HG02588 (cell line): ENCODE data around the gene MYO18A.

Experiments
- ATAC-seq: cut with Tn5 transposase; IDR thresholded peaks from one replicate; pipeline ENCODE4 v1.9.1; 2021; ENCODE audit warnings: mild to moderate bottlenecking, moderate library complexity; ENCODE audit not compliant: unreplicated experiment

Gene MYO18A

DNA sequence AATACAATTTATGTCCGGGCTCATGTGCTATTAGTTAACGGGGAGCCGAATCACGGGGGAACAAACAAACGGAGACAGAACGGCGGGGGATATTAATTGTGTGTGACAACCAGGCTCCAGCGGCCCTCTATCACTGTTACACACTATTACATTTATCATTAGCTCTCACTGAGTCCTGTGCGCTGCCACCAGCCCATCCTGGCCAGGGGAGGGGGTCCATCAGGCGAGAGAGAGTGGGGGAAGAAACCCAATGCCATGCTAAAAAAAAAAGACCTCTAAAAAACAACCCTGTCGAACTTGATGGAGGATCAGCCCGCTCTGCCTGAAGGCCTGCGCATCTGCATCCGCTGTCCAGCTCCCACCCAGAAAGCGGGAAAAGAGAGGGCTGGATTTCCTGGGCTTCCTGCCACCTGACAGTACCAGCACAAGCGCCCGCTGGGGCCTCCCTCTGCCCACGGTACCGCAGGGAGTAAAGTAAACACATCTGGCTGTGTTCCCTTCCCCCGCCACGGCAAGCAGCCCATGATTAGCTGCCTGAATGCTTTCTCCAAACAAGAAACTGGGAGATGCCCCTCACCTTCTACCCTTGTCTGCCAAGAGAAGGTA lies 95.6 kb downstream of the MYO18A start:
- no peak for ATAC-seq

DNA sequence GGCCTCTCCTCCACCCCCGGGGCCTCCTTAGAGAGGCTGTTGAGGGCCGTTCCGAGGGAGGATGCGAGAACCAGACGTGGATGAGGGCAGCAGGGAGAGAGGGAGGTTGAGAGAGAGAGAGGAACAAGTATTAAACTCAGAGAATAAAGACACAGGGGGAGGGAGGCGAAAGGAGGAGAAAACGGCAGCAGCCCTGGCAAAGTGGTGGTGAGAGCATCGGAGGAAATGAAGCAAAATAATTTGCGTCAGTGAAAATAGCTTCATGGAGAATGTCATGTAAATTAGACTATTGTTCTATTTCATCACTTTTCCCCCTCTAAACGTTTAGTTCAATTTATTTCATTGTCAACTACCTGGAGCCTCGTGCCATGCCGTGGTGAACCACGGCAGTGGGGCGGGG lies 99.2 kb downstream of the MYO18A start:
- no peak for ATAC-seq

DNA sequence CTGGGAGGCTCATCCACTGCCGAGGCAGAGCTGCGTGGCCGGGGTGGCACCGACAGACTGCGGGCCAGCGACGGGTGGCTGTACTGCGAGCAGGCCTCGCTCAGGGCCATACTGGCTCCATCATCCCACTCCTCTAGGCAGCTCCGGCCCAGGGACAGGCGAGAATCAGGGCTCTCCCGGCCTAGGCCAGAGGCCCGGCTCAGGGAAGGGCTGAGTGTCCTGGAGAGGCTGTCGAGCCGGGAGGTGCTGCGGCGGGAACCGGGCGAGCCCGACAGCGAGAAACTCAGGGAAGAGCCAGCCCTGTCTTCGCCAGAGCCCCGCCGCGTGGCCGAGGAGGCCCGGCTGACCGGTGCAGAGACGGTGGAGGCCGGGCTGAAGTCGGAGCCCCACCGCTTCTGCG lies 99.9 kb downstream of the MYO18A start:
- ATAC-seq: no peak

DNA sequence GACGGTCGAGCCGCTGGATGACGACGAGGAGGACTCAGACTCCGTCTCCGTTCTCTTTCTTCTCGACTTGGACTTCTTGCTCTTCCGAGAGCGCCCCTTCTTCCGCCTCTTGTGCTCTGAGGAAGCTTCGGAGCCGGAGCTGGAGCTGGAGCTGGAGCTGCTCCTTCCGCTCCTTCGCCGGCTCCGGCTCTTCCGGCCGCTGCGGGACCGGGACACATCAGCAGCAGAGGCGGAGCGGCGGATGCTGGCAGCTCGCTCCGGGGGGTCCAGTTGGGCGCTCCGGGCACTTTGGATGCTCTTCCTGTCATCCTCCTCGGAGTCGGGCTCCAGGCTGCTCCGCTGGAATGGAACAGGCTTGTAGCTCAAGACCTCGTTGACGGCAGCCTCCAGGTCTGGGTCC lies 100.3 kb downstream of the MYO18A start:
- ATAC-seq: no peak

DNA sequence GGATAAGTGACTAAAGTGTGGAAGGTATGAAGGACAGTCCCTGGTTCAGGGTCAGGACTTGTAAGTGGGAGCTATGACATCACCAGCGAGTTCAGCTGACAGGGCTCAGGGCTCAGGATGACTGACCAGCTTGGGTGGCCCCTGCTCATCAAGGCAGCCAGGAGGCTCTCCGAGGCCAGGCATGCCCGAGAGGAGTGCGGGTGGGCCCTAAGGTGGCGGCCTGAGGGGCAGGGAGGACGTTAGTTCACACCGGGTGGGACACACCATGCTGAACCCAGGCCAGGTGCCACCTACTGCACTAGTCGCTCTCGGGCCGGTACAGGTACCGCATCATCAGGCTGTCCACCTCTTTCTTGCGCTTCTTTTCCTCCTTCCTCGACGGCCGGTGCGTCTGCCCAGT lies 100.8 kb downstream of the MYO18A start:
- no peak for ATAC-seq

DNA sequence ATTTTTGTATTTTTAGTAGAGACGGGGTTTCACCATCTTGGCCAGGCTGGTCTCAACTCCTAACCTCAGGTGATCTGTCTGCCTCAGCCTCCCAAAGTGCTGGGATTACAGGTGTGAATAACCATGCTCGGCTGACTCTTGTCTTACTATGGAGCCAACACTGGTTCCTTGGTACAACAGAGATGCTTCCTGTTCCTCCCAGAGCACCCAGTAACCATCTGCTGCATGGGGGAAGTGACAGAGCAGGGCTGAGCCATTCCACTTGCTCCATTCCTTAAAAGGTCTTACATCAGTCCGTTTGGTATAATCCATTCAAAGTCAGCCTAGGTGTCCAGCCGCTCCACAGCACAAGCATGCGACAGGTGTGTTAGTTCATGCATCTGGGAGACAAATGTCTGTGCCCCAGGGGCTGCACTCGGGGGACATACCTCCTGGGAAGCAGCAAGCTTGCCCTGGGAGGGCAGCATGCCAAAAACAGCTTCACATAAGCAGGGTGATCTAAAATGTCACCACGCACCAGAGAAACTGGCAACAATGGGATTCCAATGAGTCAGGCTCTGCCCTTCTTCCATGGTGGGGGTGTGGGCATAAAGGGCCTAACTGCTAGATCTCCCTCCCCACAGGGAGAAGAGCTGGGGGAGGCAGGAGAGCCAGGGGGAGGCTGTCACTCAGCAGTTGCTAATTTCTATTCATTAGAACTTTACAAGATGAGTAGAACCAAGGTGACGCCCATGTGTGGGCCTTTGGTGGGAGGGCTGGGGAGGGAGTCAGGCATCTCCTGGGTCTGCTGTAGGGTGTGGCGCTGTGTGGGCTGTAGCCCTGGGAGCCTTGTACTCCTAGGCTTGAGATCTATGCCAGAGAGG lies 101.8 kb downstream of the MYO18A start:
- ATAC-seq: no peak

DNA sequence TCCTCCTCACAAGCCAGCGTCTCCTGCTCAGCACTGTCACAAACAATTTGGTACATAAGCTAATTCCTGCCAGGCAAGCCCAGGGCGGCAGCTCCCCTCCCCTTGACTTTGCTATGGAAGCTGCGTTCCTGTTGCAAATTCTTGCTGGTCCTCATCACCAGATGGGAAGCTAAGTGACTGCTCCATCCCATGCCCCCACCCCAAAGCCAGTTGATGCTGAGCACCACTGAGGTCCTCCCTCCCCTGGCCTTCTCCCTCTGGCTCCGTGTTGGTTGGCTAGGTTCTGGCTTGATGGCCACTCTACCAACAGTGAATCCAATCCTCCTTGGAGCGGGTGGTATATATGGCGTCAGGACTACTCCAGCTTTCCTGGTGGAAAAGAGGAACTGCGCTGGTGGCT lies 102.9 kb downstream of the MYO18A start:
- no peak for ATAC-seq

DNA sequence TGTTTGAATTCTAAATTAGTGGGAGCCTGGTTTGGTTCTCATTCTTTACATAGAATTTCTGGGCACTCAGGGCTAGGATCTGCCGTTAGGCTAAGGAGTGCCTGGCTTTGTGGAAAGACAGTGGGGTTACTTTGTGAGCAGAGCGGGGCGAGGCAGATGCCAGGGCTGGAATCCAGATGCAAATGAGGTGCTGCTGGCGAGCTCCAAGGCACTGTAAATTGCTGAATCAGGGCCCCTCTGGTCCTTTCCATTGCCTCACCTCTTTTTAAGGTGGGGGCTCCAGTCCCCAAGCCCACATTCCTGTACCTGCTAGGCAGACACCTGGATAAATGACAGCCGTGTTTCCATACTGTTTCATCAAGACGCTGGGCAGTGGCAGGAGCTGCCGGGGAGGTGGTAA lies 103.5 kb downstream of the MYO18A start:
- no peak for ATAC-seq

DNA sequence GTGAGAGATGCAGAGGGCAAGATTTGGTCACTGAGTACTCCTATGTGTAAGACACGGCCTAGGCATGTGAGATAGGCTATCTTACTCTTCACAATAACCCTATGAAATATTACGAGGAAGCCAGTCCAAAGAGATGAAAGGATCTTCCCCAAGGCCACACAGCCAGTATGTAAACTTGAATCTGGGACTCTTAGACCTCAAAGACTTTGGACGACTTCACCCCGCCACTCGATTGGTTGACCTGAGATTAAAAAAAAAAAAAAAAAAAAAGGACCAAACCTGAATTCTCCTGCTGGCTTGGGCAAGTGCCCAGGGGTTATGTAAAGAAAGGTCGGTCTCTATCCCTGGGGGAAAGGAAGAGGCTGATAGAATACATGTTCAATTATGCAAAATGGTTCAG lies 104.1 kb downstream of the MYO18A start:
- ATAC-seq: no peak

DNA sequence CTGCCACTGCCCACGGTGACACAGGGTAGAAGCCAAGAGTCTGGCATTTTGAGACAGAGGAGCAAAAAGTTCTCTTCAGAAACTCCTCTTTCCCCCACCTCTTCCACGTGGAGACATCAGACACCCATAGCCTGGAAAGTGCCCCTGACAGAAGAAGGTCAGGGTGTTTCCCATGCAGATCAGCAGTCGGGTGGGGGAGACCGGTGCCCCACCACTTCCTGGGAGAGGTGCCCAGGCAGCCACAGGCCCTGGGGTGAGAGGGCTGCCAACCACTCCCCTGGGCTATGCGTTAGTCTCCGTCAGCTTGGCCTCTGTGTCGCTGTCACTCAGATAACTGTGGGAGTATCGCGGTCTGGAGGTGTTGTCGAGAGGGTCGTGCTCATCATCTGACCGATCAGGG lies 105.7 kb downstream of the MYO18A start:
- no peak for ATAC-seq

DNA sequence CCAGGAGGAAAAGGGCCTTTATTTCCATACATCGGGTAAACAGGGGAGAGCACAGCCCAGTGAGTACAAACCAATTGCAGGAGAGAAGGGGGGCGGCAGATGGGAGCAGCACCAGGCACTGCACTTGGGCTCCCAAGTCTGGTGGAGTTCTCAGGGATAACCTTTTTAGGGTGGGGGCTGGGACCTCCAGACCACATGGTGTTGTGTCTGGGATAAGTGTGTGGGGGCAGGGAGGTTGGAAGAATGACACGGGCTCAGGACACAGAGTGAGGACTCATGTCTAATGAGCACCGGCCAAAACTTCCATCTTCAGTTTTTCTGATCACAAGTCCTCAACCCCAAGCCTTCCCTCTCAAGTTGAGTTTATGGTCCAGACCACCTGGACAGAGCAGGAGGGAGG lies 106.7 kb downstream of the MYO18A start:
- no peak for ATAC-seq

DNA sequence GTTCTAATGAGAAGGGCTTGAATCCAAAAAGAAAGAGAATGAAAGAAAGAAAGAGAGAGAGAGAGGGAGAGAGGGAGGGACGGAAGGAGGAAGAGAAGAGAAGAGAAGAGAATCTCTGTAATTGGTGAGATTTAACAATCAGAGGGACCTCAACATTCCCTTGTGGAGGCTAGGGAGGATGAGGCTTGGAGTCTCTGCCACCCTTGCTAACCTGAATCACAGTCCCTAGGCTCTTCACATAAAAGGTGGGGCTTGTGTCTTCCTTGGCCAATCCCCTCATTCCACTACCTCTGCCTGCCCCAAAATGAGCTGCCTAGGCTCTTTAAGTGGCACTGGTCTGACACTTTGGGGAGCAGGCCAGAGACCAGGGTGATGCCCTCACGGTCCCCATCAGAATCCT lies 107.2 kb downstream of the MYO18A start:
- no peak for ATAC-seq

DNA sequence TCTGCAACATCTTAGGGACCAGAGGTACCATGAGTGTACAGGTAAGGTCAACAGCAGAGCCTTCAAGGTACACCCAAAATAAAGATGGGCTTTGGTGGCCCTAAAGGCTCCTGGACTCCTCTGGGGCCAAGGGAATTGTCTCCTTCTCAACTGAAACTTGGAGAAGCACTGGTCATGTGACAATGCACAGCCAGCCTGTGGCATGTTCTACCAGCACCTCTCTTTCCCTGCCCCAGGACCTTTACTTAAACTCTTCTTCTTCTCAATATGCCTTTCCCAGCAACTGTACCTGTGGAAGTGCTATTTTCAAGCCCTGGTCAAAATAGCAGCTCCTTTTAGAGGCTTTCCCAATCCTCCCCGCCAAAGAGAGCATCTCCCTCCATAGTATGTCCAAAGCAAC lies 108.9 kb downstream of the MYO18A start:
- ATAC-seq: no peak

DNA sequence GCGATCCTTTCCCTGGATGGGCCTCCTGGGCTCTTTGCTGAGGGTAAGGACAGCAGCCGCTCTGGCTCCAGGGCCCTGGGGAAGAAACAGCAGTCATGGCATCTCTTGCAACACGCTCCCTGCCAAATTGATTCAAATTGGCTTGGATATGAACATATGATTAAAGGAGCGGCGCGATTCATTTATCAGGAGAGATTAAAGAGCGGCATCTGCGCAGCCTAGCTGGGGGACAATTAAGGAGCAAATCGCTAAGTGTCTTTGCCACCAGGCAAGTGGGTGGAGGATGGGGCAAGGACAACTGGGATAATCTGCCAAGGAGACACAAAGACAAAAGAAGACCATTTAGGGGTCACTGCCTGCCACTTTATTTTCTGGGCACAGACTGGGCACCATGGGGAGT lies 109.4 kb downstream of the MYO18A start:
- ATAC-seq: no peak

DNA sequence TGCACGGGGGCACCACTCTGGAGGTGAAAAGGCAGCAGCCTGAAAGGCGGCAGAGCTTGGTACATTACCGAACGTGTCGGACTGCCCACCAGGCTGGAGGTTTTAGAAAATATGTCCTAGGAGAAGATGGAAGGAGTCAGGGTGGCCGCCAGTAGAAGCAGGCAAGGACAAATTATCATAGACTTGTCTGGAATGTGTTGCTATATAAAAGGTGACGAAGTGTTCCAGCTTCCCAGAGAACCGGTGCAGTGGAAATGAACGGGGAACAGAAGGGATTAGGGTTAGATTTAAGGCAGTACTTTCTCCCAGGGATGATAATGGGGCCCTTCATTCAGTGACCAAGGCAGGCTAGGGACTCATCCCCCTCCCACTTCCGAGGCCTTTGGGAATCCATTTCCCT lies 109.9 kb downstream of the MYO18A start:
- ATAC-seq: no peak

DNA sequence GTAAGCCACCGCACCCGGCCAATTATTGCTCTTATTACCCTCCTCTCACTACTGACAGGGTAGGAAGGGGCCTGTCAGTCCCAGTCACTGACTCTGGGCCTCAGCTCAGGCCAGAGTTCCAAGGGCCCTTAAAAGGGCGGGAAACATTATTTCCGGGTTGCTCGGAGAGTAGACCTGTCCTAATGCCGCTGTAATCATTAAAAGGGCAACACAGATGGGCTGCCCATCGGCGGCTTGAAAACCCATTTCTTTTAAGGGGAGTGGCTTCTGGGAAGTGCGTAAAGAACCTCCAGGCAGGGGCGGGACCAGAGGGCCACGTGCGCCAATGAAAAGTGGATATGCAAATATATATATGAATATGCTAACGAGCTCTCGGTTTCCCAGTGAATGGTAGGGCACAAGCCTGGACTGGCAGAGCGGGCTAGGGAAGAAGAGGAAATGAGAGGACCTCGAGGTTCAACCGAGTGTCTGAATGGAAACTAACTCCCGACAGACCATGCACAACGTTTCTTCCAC lies 110.6 kb downstream of the MYO18A start:
- ATAC-seq: no peak

DNA sequence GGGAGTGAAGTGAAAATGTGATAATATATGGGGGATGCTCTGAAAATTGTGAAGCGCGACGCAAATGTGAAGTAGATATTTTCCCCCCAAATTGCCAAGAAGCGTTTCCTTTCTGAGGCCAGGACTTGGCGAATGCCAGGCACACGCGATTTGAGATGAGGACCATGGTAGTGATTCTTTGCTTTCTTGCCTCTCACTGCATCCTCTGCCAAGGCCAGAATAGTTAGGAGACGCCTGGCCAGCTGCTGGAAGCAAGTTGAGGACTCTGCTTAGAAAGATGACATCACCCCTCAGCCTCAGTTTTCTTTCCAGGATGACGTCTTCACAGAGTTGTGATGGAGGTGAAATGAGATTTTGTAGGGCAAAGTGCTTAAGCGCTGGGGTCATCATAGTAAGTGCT lies 111.4 kb downstream of the MYO18A start:
- ATAC-seq: no peak

DNA sequence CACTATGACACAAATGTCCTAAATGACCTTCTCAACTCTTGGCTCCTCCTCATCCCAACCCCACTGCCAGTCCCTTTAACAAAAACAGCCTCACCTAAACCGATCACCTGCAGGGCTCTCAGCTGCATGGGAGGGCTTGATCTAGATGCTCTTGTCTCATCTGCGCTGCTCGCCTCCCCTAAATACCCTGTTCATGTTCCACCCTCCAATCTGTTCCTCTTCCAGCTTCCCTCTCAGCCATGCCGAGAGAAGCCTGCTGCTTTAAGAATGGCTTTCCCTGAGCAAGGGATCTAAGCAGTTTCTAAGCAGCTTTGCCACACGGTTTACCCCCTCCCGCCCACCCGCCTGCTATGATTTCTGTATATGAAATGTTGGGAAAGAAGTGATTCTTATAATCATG lies 113.6 kb downstream of the MYO18A start:
- ATAC-seq: no peak

DNA sequence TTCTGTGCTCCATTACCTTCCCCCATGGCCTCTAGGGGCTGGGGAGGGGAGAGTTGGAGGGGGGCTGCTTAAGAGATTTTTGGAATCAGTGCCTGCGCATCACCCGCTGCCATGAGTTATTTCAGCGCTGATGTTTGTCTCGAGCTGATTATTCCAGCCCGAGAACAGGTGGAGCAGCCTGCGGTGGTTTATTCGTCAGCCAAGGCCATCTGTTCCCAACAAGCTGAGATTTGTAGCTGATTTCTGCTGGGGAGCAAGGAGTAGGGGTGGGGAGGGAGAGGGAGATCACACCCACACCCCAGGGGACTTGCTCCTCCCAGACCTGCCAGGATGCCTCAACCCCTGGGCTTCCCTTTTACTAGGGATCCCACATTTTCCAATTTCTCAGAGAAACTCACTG lies 114.2 kb downstream of the MYO18A start:
- no peak for ATAC-seq

DNA sequence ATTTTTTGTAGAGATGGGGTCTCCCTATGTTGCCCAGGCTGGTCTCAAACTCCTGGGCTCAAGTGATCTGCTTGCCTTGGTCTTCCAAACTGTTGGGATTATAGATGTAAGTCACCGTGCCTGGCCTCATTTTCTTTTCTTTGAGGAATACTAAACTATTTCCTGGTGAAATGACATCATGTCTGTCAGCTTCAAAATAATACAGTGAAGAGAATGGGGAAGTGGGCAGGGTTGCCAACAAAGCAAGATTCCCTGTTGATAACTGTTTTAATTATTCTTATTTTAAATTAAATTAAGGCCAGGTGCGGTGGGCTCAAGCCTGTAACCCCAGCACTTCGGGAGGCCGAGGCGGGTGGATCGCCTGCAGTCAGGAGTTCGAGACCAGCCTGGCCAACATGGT lies 116.2 kb downstream of the MYO18A start:
- no peak for ATAC-seq

DNA sequence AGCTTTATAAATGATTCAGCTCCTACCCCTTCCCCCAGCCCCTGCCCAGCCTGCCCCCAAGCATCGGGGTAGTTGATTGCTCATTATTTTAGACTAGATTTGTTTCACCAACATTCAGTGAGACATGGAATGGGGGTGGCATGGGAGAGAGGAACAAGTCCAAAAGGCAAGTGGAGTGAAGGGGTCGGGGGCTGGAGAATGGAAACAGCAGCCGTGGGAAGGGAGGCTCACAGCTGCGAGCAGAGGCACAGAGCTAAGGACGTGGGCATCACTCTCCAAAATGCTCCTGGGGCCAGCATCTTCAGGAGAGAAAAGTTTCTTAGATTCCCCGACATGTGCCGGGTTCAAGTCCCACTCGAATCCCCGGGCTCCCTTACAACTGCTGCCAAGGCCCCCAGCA lies 118.0 kb downstream of the MYO18A start:
- no peak for ATAC-seq

DNA sequence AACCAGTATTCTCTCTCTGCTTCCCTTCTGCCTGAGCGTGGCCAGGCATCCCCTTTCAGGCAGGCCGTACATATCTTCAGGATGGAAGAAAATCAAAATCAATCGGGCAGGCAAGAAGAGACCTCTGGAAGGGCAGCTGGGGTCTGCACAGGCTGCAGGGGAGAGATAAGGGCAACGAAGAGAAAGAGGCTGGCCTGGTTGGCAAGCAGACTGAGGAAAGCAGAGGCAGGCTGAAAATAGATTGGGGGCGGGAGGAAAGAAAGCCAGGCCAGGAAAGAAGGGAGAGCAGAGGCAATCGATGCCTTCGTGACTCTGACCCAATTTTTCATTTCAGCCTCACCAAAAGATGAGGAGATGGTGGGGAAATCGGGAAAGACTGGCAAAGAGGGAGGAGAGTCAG lies 119.2 kb downstream of the MYO18A start:
- ATAC-seq: no peak

DNA sequence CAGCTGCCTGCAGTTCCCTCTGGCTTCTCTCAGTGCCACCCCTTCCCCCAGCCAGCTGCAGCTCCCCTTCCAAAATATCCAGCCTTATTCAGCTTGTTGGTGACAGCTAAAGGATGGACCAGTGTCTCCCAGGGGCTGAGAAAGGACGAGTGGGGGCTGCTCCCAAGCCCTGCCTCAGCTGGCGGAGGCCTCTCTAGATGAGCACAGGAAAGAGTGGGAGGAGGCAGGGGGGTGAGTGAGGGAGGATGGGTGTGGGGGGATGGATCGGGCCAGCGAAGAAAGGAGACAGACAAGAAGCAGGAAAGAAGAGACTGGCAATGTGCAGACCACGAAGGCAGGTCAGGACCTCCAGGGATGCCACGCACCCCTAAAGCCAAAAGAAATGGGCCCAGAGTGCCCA lies 119.7 kb downstream of the MYO18A start:
- no peak for ATAC-seq
